OCI-LY1 (cell line): ENCODE measurements around the gene DPH1.

Source experiments
- CTCF ChIP-seq: fragments of 200-600 bp; sonication (generic), shearing (Covaris generic); IDR thresholded peaks from 2 replicates; pipeline ENCODE4 v1.5.1; 2017; ENCODE audit warnings: mild to moderate bottlenecking, antibody characterized with exemption, low read length, moderate library complexity, mixed read lengths
- EZH2 ChIP-seq: fragments of 200-600 bp; sonication (generic), shearing (Covaris generic); IDR thresholded peaks from 2 replicates; pipeline ENCODE4 v1.8.0; 2017; ENCODE audit warnings: borderline replicate concordance, mixed run types, mild to moderate bottlenecking, antibody characterized with exemption, low read length, moderate library complexity, mixed read lengths

GRCh38 chr17:2075336-2076086 lies 45.6 kb downstream of the DPH1 start:
- no peak for TF ChIP-seq CTCF
- TF ChIP-seq EZH2: no peak
